H7 (cell line): ENCODE results near the gene BOLA3. TPM values are rescaled to one million over a fixed set of nuclear protein-coding genes. Genes with fewer than 3 reads are reported as not detected.
"Not testable (repeated sequence)": the region's sequence is repeated elsewhere in the genome, so short reads cannot be mapped to it uniquely, and the experiment has no call there.

Source experiments
- DNase-seq: peaks from one replicate; pipeline ENCODE4 v3.0.0; 2012
- H3K27me3 ChIP-seq: 2 replicates; pipeline ENCODE4 v1.6.0; 2011; ENCODE audit warnings: mild to moderate bottlenecking, low read length; ENCODE audit not compliant: control insufficient read depth, insufficient read depth
- H3K36me3 ChIP-seq: replicated peaks from 2 replicates; pipeline ENCODE4 v1.5.1; 2011; ENCODE audit warnings: low read length; ENCODE audit not compliant: control insufficient read depth, insufficient read depth
- H3K4me3 ChIP-seq: 2 replicates; pipeline ENCODE4 v1.5.1; 2011; ENCODE audit warnings: low read depth, mild to moderate bottlenecking, control low read depth, low read length, moderate library complexity; ENCODE audit not compliant: insufficient read depth
- total RNA-seq: library from RNA; depleted of rRNA; stranded (reverse); fragments of >200 nt; shearing (Covaris generic); gene quantifications from 2 replicates; pipeline ENCODE4 v1.2.3, GENCODE V29; 2014; rRNA removed

BOLA3 gene
- total RNA-seq, 1 experiment from 2014 or later: 77.2 TPM

DNA sequence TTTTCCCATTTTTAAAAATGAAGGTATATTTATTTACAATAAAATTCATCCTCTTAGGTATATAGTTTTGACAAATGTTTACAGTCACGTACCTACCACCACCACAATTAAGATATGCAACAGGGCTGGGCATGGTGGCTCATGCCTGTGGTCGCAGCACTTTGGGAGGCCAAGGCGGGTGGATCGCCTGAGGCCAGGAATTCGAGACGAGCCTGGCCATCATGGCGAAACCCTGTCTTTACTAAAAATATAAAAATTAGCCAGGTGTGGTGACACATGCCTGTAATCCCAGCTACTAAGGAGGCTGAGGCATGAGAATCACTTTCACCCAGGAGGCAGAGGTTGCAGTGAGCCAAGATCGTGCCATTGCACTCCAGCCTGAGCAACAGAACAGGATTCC, 59.0 kb downstream of the BOLA3 start:
- not testable (repeated sequence) for H3K36me3 ChIP-seq, H3K27me3 ChIP-seq, H3K4me3 ChIP-seq, DNase-seq

DNA sequence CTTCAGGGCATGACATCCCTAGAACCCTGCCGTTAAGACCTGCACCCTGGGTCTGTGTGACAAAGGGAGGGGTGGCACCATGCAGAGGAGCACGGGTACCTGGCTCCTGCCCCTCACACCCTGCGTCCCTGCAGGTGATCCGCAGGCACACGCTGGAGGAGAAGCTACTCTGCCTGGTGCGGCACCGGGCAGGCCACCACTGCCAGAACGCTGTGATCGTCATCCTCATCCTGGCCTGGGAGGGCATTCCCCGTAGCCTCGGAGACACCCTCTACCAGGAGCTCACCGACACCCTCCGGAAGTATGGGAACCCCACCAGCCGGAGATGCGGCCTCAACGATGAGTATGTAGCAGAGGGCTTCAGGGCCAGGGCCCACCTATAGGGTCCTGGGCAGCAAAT, 60.0 kb downstream of the BOLA3 start:
- no peak for DNase-seq
- no peaks in the 10 kb centered on the region for H3K27me3 ChIP-seq

DNA sequence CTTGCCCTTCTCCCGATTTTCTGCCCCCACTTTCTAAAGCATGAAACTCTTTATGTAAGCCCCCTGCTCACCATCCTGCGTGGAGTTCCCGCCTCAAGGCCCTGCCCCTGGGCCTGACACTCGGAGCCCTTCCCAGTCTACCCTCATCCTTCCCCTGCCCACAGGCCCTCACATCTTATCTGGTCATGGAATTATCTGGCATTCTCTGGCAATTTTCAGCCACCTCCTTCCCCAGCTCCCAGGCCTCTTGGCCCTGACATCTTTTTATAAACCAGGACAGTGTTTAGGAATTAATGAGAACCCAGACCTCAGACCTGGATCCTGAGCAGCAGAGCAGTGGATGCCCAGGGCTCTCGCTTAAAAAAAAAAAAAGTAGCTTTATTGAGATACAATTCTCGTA, 61.7 kb downstream of the BOLA3 start:
- Histone ChIP-seq H3K27me3 (no peaks in the 10 kb centered on the region), H3K36me3 (peaks cover 3% of the 10 kb centered on the region), H3K4me3 (no peak overlapping the region)
- DNase-seq: no peak

More for the DNA sequence above, 60.0 kb downstream of the BOLA3 start:
- Histone ChIP-seq H3K36me3 (peaks cover 3% of the 10 kb centered on the region), H3K4me3 (no peak overlapping the region)

Other genes starting within 250 kb of the BOLA3 start
- gene DGUOK, start 221.0 kb downstream of the BOLA3 start, total RNA-seq: 80.7 and 82.9 TPM in 2 replicates
- gene TET3, start 163.0 kb downstream of the BOLA3 start, total RNA-seq: 7.2 and 7.3 TPM in 2 replicates
- gene MOB1A, start 31.0 kb upstream of the BOLA3 start, total RNA-seq: 75.5 and 84.6 TPM in 2 replicates
- gene MTHFD2, start 50.7 kb upstream of the BOLA3 start, total RNA-seq: 303 and 311 TPM in 2 replicates
- gene SLC4A5, start 195.5 kb upstream of the BOLA3 start, total RNA-seq: 0.90 and 1.1 TPM in 2 replicates
- gene DCTN1, start 232.4 kb upstream of the BOLA3 start, total RNA-seq: 100 and 105 TPM in 2 replicates